Hepatocyte (in vitro differentiated cells): Measurements from ENCODE around the gene ZNF254. TPM values are rescaled to one million over a fixed set of nuclear protein-coding genes. Genes with fewer than 3 reads are reported as not detected.

Experiments
- DNase-seq: peaks from one replicate; pipeline ENCODE4 v3.0.0-alpha.2; 2016; ENCODE audit warnings: low spot score
- H2AFZ ChIP-seq: fragments of 200-600 bp; sonication (generic); 2 replicates; pipeline ENCODE4 v1.6.0; 2016; ENCODE audit warnings: antibody characterized with exemption, mild to moderate bottlenecking
- H3K27ac ChIP-seq: fragments of 200-600 bp; sonication (generic); 2 replicates; pipeline ENCODE4 v1.5.1; 2016; ENCODE audit warnings: mild to moderate bottlenecking
- H3K27me3 ChIP-seq: fragments of 200-600 bp; sonication (generic); 2 replicates; pipeline ENCODE4 v1.6.1; 2016
- H3K36me3 ChIP-seq: fragments of 200-600 bp; sonication (generic); replicated peaks from 2 replicates; pipeline ENCODE4 v1.5.1; 2016; ENCODE audit warnings: low read depth; ENCODE audit not compliant: insufficient read depth
- H3K4me1 ChIP-seq: fragments of 200-600 bp; sonication (generic); 2 replicates; pipeline ENCODE4 v1.5.1; 2016; ENCODE audit warnings: mild to moderate bottlenecking, moderate library complexity; ENCODE audit not compliant: insufficient read depth
- H3K4me2 ChIP-seq: fragments of 200-600 bp; sonication (generic); 2 replicates; pipeline ENCODE4 v1.6.0; 2016
- H3K4me3 ChIP-seq: fragments of 200-600 bp; sonication (generic); 2 replicates; pipeline ENCODE4 v1.5.1; 2016; ENCODE audit warnings: mild to moderate bottlenecking
- H3K79me2 ChIP-seq: fragments of 200-600 bp; sonication (generic); 2 replicates; pipeline ENCODE4 v1.6.0; 2017; ENCODE audit warnings: mild to moderate bottlenecking
- H3K9me2 ChIP-seq: fragments of 200-600 bp; sonication (generic); replicated peaks from 2 replicates; pipeline ENCODE4 v1.6.0; 2017; ENCODE audit warnings: mild to moderate bottlenecking; ENCODE audit not compliant: insufficient read depth
- H3K9me3 ChIP-seq: fragments of 200-600 bp; sonication (generic); 2 replicates; pipeline ENCODE4 v1.5.1; 2016; ENCODE audit warnings: low read depth, mild to moderate bottlenecking
- H4K20me1 ChIP-seq: fragments of 200-600 bp; sonication (generic); 2 replicates; pipeline ENCODE4 v1.6.0; 2016; ENCODE audit warnings: mild to moderate bottlenecking; ENCODE audit not compliant: insufficient read depth, poor library complexity, severe bottlenecking
- CTCF ChIP-seq: fragments of 200-600 bp; sonication (generic); IDR thresholded peaks from 2 replicates; pipeline ENCODE4 v1.5.1; 2016; ENCODE audit warnings: antibody characterized with exemption, mild to moderate bottlenecking; ENCODE audit not compliant: poor library complexity
- EZH2 ChIP-seq: fragments of 200-600 bp; sonication (generic); IDR thresholded peaks from 2 replicates; pipeline ENCODE4 v1.6.1; 2016; ENCODE audit warnings: antibody characterized with exemption, mild to moderate bottlenecking, borderline replicate concordance
- EZH2phosphoT487 ChIP-seq: fragments of 200-600 bp; sonication (generic); IDR thresholded peaks from one replicate; pipeline ENCODE4 v1.6.1; 2018; ENCODE audit warnings: antibody characterized with exemption, mild to moderate bottlenecking, low read depth, moderate library complexity; ENCODE audit not compliant: unreplicated experiment, severe bottlenecking
- WGBS: methylation state at CpG from one replicate; pipeline ENCODE4 v1.1.6; 2016; ENCODE audit warnings: low lambda C conversion rate; ENCODE audit errors: missing lambda C conversion rate; 5-methylcytosine and 5-hydroxymethylcytosine counted together
- polyA plus RNA-seq: library from polyadenylated mRNA; unstranded; fragments of >200 nt; fragmentation: Nextera tagmentation; extraction: Ambion mirVana; gene quantifications from 2 replicates; pipeline ENCODE4 v1.2.1, GENCODE V29; 2016
- total RNA-seq: library from RNA; depleted of rRNA; stranded (reverse); fragments of >200 nt; gene quantifications from 2 replicates; pipeline ENCODE4 v1.2.3, GENCODE V29; 2014

ZNF254 gene
- total and polyA plus RNA-seq, 2 experiments from 2014 or later = 8.5 to 30.1 TPM

DNA sequence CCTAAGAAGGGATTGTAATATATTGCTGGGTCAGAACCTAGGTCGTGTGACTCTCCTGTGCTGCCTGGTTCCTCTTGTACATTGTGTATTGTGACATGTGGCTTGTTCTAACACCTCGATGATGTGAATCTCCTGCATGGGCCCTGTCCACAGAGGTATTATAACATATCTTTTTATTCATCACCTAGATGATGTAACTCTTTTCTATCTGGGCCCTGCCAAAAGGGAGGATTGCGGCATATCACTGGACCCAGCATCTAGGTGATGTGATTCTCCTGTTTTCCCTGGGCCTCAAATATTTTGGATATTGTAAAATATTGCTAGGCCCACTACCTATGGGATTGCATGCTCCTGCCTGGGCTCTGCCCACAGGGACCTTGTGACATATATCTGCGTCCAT, 33.4 kb upstream of the ZNF254 start:
- Histone ChIP-seq H3K79me2 (peaks cover 3% of the 10 kb centered on the region), H3K27ac (peak overlapping the region; percentile 86), H3K4me1 (peaks cover 6% of the 10 kb centered on the region), H3K9me2 (no peaks in the 10 kb centered on the region), H3K4me2 (no peak overlapping the region), H3K27me3 (no peaks in the 10 kb centered on the region), H3K4me3 (no peak overlapping the region), H4K20me1 (peaks cover 3% of the 10 kb centered on the region), H2AFZ (no peak overlapping the region), H3K9me3 (no peaks in the 10 kb centered on the region), H3K36me3 (no peaks in the 10 kb centered on the region)
- TF ChIP-seq EZH2 (no peak), CTCF (no peak), EZH2phosphoT487 (no peak)
- no peak for DNase-seq
- WGBS = 93% methylated on average over 4 of the region's 4 CpGs

DNA sequence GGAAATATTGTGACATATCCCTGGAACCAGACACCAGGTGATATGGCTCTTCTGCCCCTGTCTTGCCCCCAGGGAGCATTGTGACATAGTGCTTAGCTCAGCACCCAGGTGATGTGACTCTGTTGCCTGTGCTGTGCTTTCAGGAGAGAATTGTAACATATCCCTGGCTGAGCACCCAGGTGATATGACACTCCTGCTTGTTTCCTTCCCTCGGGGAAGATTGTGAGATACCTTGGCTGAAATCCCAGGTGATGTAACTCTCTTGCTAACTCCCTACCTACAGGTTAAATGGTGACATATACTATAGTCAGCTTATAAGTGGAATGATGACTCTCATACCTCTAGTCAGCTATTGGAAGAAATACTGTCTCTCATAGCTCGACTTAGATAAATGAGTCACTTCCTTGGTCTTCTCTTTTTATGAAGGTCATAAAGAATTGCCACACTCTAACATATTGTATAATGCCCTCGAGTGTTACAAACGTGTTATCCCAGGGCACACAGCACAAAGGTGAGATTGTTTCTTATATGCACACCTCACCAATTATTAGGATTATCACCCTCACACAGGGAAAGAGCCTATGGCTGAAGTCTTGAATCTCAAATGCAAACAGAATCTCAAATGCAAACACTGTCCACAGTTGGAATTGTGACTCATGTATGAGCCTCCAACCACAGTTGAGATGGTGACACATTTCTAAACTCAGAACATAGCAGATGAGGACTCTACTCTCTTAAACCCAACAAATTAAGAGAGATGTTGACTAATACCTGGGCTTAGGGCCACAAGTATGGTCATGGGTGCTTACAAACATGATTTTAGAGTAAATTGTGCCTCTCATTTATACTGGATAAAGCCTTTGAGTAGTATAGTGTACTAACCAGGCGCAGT, 32.7 kb upstream of the ZNF254 start:
- Histone ChIP-seq H3K9me3 (no peaks in the 10 kb centered on the region), H3K4me2 (no peak overlapping the region), H3K27ac (peak overlapping the region; percentile 86), H3K9me2 (no peaks in the 10 kb centered on the region), H3K27me3 (no peaks in the 10 kb centered on the region), H4K20me1 (no peaks in the 10 kb centered on the region), H3K36me3 (no peaks in the 10 kb centered on the region), H3K4me1 (peaks cover 6% of the 10 kb centered on the region), H2AFZ (no peak overlapping the region), H3K79me2 (no peaks in the 10 kb centered on the region), H3K4me3 (no peak overlapping the region)
- TF ChIP-seq EZH2phosphoT487 (no peak), CTCF (no peak), EZH2 (no peak)
- DNase-seq = peak; percentile 54
- 71% methylated on average over 5 of the region's 5 CpGs for whole genome bisulfite sequencing

DNA sequence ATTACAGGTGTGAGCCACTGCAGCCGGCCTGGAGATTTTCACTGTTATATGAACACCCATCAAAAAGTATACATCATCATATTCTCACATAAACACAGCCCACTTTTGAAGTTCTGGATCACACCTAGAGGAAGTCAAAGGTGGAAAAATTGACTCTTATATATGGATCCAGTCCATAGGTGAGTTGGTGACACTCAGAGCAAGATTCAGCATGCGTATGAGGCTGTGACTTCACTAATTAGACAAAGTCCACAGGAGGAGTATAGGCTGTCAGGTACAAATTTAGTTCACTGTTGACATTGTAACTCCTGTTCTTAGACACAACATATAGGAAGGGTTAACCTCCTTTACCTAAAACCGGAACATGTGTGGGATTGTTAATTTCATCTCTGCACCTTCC, 31.4 kb upstream of the ZNF254 start:
- no peak overlapping the region for H3K4me3 ChIP-seq
- no peak for TF ChIP-seq EZH2
- TF ChIP-seq EZH2phosphoT487 = no peak
- no peak for TF ChIP-seq CTCF
- H3K36me3 ChIP-seq = no peaks in the 10 kb centered on the region
- no peak for DNase-seq
- H4K20me1 ChIP-seq = no peaks in the 10 kb centered on the region
- H3K27ac ChIP-seq = peak overlapping the region; percentile 86
- no peak overlapping the region for H2AFZ ChIP-seq
- H3K4me2 ChIP-seq = no peak overlapping the region
- no peaks in the 10 kb centered on the region for H3K79me2 ChIP-seq
- H3K27me3 ChIP-seq = no peaks in the 10 kb centered on the region
- peaks cover 6% of the 10 kb centered on the region for H3K4me1 ChIP-seq
- WGBS = 98% methylated on average over 3 of the region's 3 CpGs
- no peaks in the 10 kb centered on the region for H3K9me2 ChIP-seq
- no peaks in the 10 kb centered on the region for H3K9me3 ChIP-seq
